Left forelimb (tissue), 1 donor: ENCODE data around the gene TAF7L.
"Not testable (repeated sequence)": the region's sequence is repeated elsewhere in the genome, so short reads cannot be mapped to it uniquely, and the experiment has no call there.

Experiments
- DNase-seq: peaks from one replicate; pipeline ENCODE4 v3.0.0-alpha.2; 2018; ENCODE audit warnings: low spot score

Gene TAF7L

GRCh38 chrX:101290957-101291603 lies at the start of gene TAF7L:
Gene TAF7L, minus strand, starts transcription at chrX:101291334. Its CDS starts 3,791 bp downstream, at chrX:101287543.
- DNase-seq = no peak

DNA sequence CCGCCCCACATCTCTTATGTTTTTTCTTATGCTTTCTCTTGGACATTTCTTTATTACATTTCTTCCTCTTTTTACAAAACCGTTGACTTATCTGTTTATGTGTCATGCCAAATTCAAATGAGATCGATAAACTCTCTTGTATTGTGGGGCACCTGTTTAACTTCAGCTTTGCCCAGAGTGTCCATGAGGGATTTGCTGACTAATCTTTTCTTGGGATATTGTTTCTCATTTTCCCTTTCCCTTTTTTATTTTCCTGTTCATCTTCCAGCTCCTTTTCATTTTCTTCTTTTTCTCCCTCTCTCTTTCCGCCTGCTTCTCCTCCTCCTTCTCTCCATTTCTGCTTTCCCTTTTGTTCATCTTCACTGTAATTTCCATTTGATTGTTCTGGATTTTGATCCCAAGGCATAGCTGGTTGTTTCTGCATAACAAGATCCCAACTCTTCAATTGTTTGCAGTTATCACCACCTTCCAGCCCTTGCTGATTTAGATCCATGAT lies 46.7 kb upstream of the TAF7L start:
- DNase-seq = no peak

GRCh38 chrX:101334310-101334709 lies 43.2 kb upstream of the TAF7L start:
- not testable (repeated sequence) for DNase-seq

DNA sequence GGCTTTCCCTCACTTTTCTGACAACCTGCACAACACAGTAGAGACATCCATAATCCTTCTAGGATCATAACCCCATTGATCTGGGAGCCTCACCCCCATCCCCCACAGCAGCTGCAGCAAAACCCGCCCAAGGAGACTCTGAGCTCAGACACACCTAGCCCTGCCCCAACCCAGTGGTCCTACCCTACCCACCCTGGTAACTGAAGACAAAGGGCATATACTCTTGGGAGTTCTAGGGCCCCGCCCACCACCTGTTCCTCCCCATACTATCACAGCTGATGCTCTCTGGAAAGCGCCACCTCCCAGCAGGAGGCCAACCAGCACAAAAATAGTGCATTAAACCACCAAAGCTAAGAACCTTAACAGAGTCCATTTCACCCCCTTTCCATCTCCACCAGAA lies 35.5 kb upstream of the TAF7L start:
- not testable (repeated sequence) for DNase-seq

DNA sequence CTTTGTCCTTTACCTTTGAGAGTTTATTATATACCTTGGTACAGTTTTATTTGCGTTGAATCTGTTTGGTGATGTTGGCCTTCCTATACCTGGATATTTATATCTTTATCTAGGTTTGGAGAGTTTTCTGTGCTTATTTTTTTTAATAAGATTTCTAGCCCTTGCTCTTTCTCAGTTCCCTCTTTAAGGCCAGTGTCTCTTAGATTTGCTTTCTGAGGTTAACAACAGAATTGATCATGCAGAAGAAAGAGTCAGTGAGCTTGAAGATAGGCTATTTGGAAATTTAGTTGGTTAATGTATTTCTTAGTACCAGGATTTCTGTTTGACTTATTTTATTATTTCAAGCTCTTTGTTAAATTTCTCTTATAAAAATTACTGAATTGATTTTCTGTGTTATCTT lies 12.7 kb upstream of the TAF7L start:
- DNase-seq = no peak

- not testable (repeated sequence) for DNase-seq
Observed at GRCh38 chrX:101295603-101296002, 4.5 kb upstream of the TAF7L start.

- DNase-seq = no peak
Observed at GRCh38 chrX:101287402-101287801, 3.7 kb downstream of the TAF7L start.

DNA sequence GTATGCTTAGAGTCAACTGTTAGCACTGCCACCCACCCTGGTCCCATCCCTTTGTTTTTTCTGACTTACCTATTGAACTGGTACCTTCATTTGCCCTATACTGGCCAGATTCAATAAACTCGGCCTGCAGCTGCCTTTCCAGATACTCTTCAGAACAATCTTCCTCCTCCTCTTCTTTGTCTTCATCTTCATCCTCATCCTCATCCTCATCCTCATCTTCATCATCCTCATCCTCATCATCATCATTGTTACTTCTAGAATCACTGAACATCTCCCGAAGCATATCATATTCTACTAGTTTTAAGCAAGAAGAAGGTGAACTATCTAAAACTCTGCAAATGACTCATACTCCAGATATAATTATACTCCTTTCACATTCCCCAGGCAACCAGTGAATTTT lies 14.9 kb downstream of the TAF7L start:
- no peak for DNase-seq

DNA sequence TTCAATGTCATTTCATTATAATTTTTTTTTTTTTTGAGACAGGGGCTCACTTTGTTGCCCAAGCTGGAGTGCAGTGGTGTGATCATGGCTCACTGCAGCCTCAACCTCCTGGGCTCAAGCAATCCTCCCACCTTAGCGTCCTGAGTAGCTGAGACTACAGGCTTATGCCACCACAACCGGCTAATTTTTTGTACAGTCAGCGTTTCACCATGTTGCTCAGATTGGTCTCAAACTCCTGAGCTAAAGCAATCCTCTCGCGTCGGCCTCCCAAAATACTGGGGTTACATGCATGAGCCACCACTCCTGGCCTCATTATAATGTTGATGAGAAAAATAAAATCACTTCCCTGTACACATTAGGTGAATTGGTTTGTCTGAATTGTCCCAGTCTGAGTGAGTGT lies 16.9 kb downstream of the TAF7L start:
- DNase-seq = no peak

- no peak for DNase-seq
Observed at GRCh38 chrX:101265869-101266428, 25.2 kb downstream of the TAF7L start.

- no peak for DNase-seq
Observed at GRCh38 chrX:101263766-101264165, 27.4 kb downstream of the TAF7L start.

- no peak for DNase-seq
Observed at GRCh38 chrX:101262590-101262989, 28.5 kb downstream of the TAF7L start.

DNA sequence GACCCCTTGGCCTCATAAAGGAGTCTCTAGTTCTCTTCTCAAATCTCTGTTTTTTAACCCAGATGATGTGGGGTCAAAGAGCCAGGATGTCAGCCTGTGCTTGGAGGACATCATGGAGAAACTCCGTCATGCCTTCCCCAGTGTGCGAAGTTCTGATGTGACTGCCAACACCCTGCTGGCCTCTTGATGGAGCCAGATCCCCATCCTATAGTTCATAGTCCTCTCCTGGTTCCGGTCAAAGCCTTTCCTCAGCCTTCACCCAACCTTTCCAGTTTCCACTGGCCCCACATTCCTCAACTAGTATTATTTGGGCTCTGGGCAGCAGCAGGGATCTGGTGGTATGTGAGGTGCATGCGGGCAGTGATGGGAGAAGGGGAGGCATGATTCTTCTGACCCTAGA lies 30.7 kb downstream of the TAF7L start:
- DNase-seq = no peak

DNA sequence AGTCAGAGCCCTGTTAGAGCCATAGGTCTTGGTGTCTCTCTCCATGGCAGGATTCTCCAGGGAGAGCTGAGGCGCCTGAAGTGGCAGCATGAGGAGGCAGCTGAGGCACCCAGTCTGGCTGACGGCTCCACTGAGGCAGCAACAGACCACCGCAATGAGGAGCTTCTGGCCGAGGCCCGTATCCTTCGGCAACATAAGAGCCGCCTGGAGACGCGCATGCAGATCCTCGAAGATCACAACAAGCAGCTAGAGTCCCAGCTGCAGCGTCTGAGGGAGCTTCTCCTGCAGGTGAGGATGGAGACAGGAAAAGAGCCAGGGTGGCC lies 32.9 kb downstream of the TAF7L start:
- DNase-seq = no peak

DNA sequence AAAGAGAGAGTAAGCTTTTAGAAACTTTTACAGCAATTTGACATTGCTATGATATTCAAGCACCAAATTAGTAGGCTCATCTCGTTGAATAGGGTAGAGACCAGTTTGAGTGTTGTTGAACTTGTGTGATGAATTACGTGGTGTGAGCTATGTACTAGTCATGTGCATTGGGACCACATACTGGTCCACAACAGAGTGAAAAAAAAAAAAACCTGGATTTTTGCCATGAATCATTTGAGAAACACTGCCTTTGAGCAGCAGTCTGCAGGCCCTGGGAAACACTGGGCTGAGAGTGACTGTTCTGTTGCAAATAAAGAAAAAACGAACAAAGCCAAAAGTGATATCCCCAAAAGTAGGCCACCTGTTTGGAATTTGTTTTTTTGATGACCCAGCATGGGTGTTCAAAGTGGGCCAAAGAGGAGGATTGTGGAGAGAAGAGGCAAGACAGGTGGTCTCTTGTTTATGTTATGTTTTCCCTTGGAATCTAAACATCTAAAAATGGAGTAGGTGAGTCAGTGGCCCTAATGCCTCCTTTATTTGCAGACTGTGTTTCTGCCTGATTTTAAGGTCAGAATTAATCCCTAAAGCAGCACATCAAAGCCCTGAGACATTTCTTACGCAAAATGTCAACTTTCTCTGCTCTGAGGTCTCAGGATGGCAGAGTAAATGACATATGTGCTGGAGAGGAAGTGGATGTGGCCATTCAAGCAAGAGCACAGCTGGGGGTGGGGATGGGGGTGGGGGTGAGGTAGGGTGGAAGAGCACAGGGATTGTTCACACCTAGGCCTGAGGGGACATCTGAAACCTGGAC lies 33.5 kb downstream of the TAF7L start:
- no peak for DNase-seq

- no peak for DNase-seq
Observed at GRCh38 chrX:101252634-101253033, 38.5 kb downstream of the TAF7L start.

GRCh38 chrX:101241531-101241930 lies 49.6 kb downstream of the TAF7L start:
- DNase-seq = no peak

DNA sequence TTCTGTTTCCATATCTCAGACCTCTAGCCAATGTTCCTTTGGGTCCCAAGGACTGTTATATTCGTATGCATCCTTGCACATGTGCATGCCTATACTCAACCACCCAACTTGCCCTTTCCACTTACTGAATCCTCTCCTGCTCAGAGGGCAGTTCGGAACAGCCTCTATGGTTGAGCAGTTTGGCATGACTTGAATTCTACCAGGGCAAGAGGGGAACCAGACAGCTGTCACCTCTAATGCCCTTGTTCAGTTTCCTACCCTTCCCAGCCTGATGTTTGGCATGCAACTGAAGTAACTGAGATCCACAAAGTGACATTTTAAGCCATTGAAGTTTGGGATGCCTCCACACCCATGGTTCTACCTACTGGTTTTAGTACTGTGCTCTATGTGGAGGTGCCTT lies 54.1 kb downstream of the TAF7L start:
- no peak for DNase-seq

- no peak for DNase-seq
Observed at GRCh38 chrX:101232316-101232715, 58.8 kb downstream of the TAF7L start.

- no peak for DNase-seq
Observed at GRCh38 chrX:101231080-101231479, 60.1 kb downstream of the TAF7L start.

GRCh38 chrX:101230636-101231035 lies 60.5 kb downstream of the TAF7L start:
- no peak for DNase-seq

DNA sequence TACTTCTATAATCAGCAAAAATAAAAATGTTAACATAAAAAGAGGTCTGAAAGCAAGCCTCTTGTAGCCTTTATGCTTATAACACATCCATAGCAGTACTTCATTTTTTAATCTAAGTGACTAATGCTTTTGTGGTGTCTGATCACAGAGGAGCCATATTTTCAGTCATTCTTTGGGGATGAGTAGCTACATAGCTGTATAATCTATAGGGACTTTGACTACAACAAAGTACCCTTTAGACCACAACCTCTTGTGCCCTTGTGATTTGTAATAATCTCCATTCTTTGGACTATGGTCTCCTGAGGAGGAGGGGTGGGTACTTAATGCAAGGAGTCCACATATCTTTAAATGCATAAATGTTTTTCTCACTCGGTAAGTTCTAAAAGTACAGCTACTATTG lies 62.0 kb downstream of the TAF7L start:
- no peak for DNase-seq

DNA sequence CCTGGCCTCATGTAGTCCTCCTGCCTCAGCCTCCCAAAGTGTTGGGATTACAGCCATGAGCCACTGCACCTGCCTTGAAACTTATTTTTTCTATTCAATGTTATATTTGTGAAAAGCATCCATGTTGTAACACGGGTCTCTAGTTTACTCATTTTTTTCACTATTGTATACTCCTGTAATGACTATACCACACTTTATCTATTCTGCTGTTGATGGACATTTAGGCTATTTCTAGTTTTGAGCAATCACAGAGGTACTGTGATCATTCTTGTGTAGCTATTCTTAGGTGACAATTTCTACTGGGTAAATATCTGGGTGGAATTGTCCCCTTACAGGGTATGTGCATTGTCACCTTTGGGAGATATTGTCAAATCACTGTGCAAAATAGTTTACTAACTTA lies 67.9 kb downstream of the TAF7L start:
- no peak for DNase-seq
